Right lobe of liver (tissue), 4 donors: ENCODE measurements around the gene MYNN.

ENCODE experiments used
- CTCF ChIP-seq, 4 donors: fragments of 200-600 bp in 3 of 4; fragments of 450-650 bp in 1 of 4; IDR thresholded peaks; one replicate each; pipeline versions ENCODE4 v1.5.1 to v1.8.0; 2016 to 2022; ENCODE audit warnings: antibody characterized with exemption in 4 of 4, mild to moderate bottlenecking in 2 of 4
- POLR2A ChIP-seq: fragments of 450-650 bp; IDR thresholded peaks from one replicate; pipeline ENCODE4 v1.6.1; 2017; ENCODE audit warnings: antibody characterized with exemption, mild to moderate bottlenecking
- donor health status: DM: no; HTN: no; CAD: no.
- donor health status: DM: no; HTN: no; CAD: no.
- donor health status: DM: no; HTN: yes; CAD: no.

GRCh38 chr3:169780742-169781141 is 7.5 kb downstream of the MYNN start:
- no peak for TF ChIP-seq POLR2A
- no peak for TF ChIP-seq CTCF (IDR thresholded peaks at IDR 0.05)
